LHCN-M2 (cell line): Measurements from ENCODE around the gene SLC51B. TPM values are rescaled to one million over a fixed set of nuclear protein-coding genes. Genes with fewer than 3 reads are reported as not detected.
"Not testable (repeated sequence)": the region's sequence is repeated elsewhere in the genome, so short reads cannot be mapped to it uniquely, and the experiment has no call there.

Source experiments
- DNase-seq: peaks from one replicate; pipeline ENCODE4 v3.0.0-alpha.2; 2012; ENCODE audit warnings: low read depth
- total RNA-seq: library from RNA; depleted of rRNA; stranded (reverse); fragments of >200 nt; gene quantifications from 2 replicates; pipeline ENCODE4 v1.2.3, GENCODE V29; 2014

Gene SLC51B
- total RNA-seq, 1 experiment from 2014 or later, result 0.23 TPM

DNA sequence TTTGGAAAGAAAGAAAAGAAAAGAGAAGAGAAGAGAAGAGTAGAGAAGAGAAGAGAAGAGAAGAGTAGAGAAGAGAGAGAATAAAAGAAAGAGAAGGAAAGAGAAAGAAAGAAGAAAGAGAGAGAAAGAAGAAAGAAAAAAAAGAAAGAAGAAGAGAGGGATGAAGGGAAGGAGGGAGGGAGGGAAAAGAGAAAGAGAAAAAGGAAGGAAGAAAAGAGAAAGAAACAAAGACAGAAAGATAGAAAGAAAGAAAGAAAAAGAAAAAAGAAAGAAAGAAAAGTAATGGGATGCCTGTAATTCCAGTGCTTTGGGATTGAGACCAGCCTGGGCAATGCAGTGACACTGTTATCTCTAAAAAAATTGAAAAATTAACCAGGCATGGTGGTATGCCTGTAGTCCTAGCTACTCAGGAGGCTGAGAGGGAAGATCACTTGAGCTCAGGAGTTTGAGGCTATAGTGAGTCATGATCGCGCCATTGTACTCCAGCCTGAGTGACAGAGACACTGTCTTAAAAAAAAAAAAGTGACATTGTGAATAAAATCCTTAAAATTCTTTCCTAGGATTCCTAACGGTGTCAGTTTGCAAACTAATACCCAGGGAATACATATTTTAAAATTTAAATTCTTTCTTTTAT is 20.9 kb downstream of the SLC51B start:
- no peak for DNase-seq

DNA sequence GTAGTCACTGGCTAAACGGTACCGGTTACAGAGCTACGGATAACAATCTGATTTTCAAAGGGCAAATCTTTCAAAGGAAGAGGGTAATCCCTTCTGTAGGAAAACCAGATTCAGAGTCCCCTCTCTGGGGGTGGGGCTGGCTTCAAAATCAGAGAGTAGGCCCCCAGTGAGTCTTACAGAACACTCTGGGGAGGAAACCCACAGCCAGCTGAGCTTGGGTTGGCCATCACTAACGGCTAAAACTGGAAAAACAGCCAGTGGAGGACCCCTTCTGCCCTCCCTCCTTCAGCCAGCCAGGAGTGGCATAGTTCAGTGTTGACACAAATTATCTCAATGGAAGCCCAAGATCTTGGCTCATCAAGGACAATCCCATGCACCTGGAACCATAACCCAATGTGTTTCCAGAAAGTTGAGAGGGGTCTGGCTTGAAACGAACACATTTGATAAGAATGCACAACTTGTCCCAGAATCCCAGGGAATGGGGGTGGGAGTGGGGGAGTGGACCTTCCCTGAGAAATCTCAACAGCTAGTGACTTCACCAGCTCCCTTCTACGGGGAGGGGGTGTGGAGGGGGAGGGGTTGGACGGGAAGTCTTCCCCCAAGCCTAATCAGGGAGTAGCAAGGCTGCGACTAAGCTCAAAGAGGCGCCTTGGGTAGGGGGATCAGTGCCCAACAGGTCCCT is 21.6 kb downstream of the SLC51B start:
- DNase-seq, result no peak

DNA sequence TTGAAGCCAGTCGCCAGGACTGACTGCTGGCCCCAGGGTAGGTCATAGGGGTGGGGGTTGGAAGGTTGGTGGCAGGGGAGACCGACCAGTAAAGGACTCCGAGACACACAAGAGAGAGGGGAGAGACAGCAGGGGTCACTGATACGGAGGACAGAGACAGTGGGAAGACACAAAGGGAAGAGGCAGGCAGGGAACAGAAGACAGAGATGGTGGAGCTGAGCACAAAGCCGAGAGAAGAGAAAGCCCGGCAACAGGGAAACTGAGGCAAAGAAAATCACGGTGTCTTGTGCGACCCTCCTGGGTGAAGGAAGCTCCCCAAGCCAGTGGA is 22.1 kb downstream of the SLC51B start:
- DNase-seq, result no peak

DNA sequence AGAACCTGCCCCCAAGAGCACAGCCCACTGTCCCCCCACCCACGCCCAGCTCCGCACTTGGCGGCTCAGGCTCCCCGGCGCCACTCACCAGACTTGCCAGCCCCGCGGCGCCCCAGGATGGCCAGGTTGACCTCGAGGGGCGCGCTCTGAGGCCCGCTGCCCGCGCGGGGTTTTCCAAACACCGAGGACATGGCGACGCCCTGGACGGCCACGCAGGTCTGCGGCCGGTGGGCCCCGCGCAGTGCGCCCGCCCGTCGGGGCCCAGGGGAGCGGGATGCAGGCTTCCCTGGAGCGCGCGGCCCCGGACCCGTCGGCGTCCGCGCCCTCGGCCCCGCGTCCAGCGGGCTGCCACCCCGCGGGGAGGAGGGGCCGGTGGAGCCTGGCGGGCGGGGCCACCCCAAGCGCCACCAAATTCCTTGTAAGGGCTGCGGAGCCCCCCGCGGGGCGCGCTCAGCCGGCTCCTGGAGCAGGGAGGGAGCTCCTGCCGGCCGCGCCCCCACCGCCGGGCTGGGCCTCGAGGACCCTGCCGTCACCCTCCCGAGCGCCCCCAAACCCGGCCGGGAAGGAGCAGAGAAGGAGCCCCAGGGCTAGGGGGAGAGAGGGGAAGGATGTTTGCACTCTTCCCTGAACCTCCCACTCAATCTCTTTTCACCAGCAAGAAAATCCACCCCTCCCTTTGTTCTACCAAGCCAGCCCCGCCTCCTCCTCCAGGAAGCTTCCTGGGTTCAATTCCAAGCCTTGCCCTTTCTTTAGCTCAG is 22.6 kb downstream of the SLC51B start, which contains the start of gene RASL12:
TSS of gene RASL12 (minus strand) at position 347 of the 758 bp plus-strand sequence. CDS start at position 191, 156 bp downstream.
- no peak for DNase-seq

DNA sequence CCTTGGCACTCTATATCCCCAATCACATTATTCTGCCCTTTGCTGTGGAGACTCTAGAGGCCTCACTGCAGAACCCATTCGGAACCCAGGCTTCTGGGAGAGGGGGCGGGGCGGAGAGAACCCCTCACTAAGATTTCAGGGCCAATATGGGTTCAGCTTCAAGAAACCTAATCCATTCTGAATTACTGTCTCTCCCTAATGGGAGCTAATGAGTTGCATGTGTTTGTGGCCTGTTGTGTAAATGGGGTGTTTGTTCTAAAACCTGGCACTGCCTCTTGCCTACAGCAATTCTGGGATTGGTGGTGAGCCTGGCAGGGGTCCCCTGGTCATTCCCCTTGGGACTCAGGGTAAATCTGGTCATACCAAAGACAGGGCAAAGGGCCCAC is 23.2 kb downstream of the SLC51B start:
- no peak for DNase-seq

DNA sequence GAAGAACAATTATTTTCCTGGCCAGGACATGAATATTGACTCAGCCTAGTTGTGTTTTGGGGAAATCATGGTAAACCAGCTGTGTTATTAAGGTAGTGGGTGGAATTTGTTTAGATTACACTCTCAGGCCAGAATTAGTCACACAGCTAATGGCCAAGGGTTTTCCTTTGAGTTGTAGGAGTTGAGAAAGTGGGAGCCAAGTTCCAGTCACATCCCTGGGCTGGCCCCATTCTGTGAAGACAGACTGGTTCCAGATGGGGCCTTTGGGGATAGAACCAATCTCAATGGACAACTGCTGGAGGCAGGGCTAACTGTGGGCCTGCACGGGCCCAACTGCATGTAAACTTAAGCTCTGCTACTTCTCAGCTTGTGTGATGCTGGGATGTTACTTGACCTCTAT is 24.0 kb downstream of the SLC51B start:
- DNase-seq, result no peak

DNA sequence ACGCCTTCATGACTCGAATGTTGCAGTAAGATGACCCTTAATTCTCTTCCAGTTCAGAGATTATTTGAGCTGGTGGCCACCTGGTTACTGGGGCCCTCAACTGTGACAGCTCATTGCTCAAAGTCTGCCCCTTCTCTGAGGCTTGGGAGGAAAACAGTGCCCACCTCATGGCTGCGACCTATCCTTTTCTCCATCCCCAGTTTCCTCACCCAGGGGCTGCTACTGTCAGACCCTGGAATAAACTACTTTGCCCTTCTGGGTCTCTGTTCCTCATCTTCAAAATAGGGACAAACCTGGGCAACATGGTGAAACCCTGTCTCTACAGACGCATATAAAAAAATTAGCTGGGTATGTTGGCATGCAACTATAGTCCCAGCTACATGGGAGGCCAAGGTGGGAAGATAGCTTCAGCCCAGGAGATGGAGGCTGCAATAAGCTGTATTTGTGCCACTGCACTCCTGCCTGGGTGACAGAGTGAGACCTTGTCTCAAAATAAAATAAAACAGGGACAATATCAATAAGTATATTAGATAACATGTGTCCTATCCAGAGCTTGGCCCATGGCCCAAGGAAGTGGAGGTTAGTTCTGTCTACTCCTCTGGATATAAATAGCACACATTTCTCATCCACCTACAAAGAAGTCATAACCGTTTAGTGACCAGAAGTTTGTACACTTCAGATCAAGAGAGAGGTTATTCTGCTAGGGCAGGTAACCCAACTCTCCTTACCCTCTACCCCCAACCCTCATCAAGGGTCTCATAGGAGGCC is 24.8 kb downstream of the SLC51B start:
- no peak for DNase-seq

DNA sequence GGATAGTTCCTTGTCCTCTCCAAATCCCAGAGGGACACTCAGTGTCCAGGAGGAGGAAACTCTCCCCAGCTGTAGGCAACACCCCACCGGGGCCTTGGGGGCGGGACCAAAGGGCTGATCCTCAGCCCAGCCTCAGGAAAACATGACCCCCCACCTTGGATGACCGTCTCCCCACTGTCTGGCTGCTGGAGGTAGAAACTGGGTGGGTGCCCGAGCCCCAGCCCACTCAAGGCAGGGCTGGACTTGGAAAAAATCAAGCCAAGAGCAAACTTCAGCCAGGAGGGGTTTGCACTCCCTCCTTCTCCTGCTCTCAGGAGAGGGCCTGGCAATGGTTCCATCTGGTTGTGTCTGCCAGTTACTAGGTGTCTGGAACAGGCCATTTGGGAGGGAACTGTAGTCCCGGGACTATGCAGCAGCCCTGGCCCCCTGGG is 26.2 kb downstream of the SLC51B start:
- DNase-seq, result no peak

DNA sequence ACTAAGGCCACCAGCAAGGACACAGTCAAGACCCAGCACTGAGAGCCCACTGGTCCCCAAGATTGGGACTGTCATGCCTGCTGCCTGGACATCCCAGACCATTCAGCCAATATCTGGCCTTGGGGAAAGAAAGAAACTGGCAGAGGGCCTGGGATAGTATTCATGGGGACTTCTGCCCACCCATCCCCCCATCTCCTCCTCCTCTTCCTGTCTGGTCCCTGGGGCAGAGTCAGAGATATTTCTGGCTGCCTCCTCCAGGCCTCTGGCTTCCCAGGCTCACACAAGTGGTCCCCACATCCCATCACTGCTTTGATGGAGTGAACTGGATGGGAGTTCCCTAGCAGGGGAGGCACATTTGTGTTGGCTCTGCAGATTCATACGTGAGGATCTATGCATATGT is 26.8 kb downstream of the SLC51B start:
- no peak for DNase-seq

DNA sequence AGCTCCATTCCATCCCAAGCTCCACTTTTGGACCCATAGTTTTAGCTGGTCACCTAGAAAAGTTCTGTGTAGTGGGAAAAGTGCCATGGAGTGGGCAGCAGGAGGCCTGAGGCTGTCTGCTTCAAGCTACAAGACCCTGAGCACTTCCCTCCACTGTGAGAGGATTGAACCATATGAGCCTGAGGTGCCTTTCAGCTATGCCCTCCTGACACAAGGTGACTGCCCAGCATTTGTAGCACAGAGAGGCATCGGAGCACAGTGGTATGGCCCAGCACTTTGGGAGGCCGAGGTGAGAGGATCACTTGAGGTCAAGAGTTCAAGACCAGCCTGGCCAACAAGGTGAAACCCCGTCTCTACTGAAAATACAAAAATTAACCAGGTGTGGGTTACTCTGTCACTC is 27.4 kb downstream of the SLC51B start:
- no peak for DNase-seq

DNA sequence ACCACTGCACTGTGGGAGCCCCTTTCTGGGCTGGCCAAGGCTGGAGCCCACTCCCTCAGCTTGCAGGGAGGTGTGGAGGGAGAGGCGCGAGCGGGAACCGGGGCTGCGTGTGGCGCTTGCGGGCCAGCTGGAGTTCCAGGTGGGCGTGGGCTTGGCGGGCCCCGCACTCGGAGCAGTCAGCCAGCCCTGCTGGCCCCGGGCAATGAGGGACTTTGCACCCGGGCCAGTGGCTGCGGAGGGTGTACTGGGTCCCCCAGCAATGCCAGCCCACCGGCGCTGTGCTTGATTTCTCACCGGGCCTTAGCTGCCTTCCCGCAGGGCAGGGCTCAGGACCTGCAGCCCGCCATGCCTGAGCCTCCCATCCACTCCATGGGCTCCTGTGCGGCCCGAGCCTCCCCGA is 29.8 kb downstream of the SLC51B start:
- not testable (repeated sequence) for DNase-seq

DNA sequence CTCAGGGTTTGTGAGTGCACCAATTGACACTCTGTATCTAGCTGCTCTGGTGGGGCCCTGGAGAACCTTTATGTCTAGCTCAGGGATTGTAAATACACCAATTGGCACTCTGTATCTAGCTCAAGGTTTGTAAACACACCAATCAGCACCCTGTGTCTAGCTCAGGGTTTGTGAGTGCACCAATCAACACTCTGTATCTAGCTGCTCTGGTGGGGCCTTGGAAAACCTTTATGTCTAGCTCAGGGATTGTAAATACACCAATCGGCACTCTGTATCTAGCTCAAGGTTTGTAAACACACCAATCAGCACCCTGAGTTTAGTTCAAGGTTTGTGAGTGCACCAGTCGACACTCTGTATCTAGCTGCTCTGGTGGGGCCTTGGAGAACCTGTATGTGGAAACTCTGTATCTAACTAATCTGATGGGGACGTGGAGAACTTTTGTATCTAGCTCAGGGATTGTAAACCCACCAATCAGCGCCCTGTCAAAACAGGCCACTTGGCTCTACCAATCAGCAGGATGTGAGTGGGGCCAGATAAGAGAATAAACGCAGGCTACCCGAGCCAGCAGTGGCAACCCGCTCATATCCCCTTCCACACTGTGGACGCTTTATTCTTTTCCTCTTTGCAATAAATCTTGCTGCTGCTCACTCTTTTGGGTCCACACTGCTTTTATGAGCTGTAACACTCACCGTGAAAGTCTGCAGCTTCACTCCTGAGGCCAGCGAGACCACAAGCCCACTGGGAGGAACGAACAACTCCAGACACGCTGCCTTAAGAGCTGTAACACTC is 30.6 kb downstream of the SLC51B start:
- DNase-seq, result not testable (repeated sequence)

DNA sequence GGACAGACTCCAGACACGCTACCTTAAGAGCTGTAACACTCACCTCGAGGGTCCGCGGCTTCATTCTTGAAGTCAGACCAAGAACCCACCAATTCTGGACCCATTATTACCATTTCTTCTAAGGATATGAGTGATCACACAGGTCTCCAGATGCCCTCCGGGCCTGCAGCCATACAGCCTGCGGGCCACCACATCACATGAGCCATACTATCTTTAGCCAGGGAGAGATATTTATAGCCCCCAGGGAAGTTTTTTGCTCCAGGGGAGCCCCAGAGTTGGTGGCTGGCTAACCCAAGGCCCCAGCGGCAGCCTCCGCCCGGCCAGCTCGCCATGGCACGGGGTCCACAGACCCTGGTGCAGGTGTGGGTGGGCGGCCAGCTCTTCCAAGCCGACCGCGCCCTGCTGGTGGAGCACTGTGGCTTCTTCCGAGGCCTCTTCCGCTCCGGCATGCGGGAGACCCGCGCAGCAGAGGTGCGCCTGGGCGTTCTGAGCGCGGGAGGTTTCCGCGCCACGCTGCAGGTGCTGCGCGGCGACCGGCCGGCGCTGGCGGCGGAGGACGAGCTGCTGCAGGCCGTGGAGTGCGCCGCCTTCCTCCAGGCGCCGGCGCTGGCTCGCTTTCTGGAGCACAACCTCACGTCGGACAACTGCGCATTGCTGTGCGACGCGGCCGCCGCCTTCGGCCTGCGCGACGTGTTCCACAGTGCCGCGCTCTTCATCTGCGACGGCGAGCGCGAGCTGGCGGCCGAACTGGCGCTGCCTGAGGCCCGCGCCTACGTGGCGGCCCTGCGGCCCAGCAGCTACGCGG is 31.5 kb downstream of the SLC51B start, which contains the start of gene KBTBD13:
TSS of gene KBTBD13 (plus strand) at position 261 of the 805 bp plus-strand sequence. CDS start at position 331, 70 bp downstream.
- no peak for DNase-seq

DNA sequence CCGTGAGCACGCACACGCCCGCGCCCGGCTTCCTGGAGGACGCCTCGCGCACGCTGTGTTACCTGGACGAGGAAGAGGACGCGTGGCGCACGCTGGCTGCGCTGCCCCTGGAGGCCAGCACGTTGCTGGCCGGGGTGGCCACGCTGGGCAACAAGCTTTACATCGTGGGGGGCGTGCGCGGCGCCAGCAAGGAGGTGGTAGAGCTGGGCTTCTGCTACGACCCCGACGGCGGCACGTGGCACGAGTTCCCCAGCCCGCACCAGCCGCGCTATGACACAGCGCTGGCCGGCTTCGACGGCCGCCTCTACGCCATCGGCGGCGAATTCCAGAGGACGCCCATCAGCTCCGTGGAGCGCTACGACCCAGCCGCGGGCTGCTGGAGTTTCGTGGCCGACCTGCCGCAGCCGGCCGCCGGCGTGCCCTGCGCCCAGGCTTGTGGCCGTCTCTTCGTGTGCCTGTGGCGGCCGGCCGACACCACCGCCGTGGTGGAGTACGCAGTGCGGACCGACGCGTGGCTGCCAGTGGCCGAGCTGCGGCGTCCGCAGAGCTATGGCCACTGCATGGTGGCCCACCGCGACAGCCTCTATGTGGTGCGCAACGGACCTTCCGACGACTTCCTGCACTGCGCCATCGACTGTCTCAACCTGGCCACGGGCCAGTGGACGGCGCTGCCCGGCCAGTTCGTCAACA is 32.2 kb downstream of the SLC51B start:
- no peak for DNase-seq

DNA sequence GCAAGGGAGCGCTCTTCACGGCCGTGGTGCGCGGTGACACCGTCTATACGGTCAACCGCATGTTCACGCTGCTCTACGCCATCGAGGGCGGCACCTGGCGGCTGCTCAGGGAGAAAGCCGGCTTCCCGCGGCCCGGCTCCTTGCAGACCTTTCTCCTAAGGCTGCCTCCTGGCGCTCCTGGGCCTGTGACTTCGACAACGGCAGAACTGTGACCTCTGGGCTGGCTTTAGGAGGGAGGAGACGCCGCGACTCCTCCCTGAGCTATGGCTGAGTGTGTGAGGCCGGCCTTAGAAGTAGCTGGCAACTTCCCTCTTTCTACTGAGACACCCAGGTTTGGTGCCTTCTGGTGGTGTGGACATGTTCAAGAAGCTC is 32.8 kb downstream of the SLC51B start:
- peak; percentile 13 for DNase-seq

DNA sequence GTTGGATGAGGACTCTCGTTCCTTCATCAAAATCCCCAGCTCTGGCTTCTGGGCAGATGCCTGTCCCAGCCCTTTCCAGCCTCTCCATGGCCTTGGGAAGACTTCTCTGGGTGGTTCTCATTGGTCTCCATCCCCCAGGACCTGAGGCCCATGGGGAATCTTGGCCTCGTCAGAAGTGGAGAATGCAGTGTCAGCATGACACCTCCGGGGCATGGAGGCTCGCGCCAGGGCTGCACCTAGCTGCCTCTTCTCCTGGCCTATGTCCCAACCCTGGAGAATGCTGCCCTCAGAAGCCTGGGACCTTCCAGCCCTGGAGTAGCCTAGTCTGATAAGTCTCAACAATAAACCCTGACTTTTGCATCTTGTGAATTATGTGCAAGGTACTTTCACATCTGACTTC is 34.4 kb downstream of the SLC51B start:
- no peak for DNase-seq

DNA sequence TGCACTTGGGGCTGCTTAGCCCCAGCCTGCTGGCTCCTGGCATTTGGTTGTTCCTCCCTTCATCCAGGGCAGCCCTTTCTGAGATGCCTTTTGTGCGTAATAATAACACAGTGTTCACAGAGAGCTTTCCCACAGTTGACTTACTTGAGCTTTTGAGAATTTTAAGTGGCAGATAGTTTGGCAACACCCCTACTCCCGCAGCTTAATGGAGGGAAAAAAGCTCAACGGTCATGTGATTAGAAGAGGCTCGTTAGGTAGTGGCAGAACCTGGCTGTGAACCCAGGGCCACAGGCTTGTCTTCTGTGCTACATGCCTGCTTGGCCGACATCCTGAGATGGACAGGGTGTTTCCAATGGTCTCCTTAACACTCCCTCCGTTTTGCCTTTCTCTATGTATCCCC is 36.1 kb downstream of the SLC51B start:
- no peak for DNase-seq

DNA sequence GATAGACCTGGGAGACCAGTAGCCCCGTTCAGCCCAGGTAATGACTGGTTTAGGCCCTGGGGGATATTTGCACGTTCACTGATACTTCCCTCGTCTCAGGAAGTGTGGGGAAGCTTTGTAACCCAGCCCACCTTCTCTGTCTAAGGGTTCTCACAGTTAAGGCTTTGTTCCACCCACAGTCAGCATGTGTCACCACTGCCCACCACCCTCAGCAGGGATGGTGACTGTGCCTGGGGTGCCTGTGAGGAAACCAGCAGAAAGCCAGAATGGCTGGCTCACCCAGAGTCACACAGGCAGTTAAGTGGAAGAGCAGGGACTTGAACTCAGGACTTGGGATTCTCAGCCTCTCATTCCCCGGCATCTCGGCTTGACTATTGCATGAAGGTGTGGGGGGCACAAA is 36.6 kb downstream of the SLC51B start:
- DNase-seq, result no peak

DNA sequence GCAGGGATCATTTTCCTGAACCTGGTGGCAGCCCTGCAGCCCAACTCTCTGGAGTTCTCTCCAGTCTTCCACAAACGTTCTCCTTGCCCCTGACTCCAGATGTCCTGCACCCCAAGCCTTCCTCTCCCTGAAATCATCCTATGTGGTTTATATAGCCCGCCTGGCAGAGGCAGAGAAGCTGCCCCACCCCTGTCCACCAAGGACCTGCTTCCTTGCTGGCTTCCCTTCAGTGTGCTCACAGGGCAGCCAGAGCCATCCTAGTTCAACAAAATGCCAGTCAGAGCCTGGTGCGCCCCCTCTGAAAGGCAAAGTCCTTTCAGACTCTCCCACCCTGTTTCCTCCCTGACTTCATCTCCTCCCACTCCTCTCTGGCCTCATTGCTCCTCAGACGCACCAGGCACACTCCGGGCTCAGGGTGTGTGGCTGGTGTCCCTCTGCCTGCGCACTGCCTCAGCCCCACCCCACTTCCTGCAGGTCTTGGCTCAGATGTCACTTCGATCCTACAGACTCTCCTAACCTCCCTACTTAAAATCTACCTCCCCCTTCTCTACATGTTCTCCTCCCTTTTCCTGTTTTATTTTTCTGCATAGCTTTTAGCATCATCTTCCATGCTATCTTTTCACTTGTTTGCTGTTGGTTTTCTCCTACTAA is 37.2 kb downstream of the SLC51B start:
- no peak for DNase-seq
